Measurements from ENCODE around the gene PPP1R13B.
"Not testable (repeated sequence)": the region's sequence is repeated elsewhere in the genome, so short reads cannot be mapped to it uniquely, and the experiment has no call there.

Gene PPP1R13B

GRCh38 chr14:103695296-103696069, 151.9 kb downstream of the PPP1R13B start:
- Histone ChIP-seq H3K4me1 (ENCODE audit: control insufficient read depth, insufficient read depth, low read length, poor library complexity, severe bottlenecking) (peaks cover 17% of the 10 kb centered on the region), H3K27ac (ENCODE audit: low read depth, low read length, severe bottlenecking) (no peak overlapping the region), H3K36me3 (ENCODE audit: control insufficient read depth, insufficient read depth, low read length) (peaks cover 88% of the 10 kb centered on the region), H3K4me3 (ENCODE audit: extremely low read depth, insufficient read depth, low read length, poor library complexity, severe bottlenecking) (no peak overlapping the region), H3K9me3 (ENCODE audit: control insufficient read depth, low read length) (no peaks in the 10 kb centered on the region)
- WGBS, 2 experiments (ENCODE audit: insufficient coverage in 2 of 2): 94 to 100% methylated on average over 7 to 11 of the region's 14 CpGs

GRCh38 chr14:103694572-103695026, 152.8 kb downstream of the PPP1R13B start:
- 94 to 97% methylated on average over 20 of the region's 20 CpGs for WGBS, 2 experiments (ENCODE audit: insufficient coverage in 2 of 2)
- Histone ChIP-seq H3K36me3 (ENCODE audit: control insufficient read depth, insufficient read depth, low read length) (peaks cover 87% of the 10 kb centered on the region), H3K4me1 (ENCODE audit: control insufficient read depth, insufficient read depth, low read length, poor library complexity, severe bottlenecking) (peaks cover 17% of the 10 kb centered on the region), H3K27ac (ENCODE audit: low read depth, low read length, severe bottlenecking) (no peak overlapping the region), H3K9me3 (ENCODE audit: control insufficient read depth, low read length) (no peaks in the 10 kb centered on the region), H3K4me3 (ENCODE audit: extremely low read depth, insufficient read depth, low read length, poor library complexity, severe bottlenecking) (no peak overlapping the region)

GRCh38 chr14:103693515-103693914, 153.9 kb downstream of the PPP1R13B start:
- Histone ChIP-seq H3K4me3 (ENCODE audit: extremely low read depth, insufficient read depth, low read length, poor library complexity, severe bottlenecking) (no peak overlapping the region), H3K27ac (ENCODE audit: low read depth, low read length, severe bottlenecking) (no peak overlapping the region), H3K4me1 (ENCODE audit: control insufficient read depth, insufficient read depth, low read length, poor library complexity, severe bottlenecking) (peaks cover 17% of the 10 kb centered on the region), H3K9me3 (ENCODE audit: control insufficient read depth, low read length) (no peaks in the 10 kb centered on the region), H3K36me3 (ENCODE audit: control insufficient read depth, insufficient read depth, low read length) (peaks cover 87% of the 10 kb centered on the region)
- WGBS, 2 experiments (ENCODE audit: insufficient coverage in 2 of 2): 95 to 96% methylated on average over 21 of the region's 22 CpGs

- WGBS, 2 experiments (ENCODE audit: insufficient coverage in 2 of 2): 90 to 98% methylated on average over 8 to 10 of the region's 12 CpGs
- H3K4me1 ChIP-seq (ENCODE audit: control insufficient read depth, insufficient read depth, low read length, poor library complexity, severe bottlenecking): peaks cover 17% of the 10 kb centered on the region
- H3K27ac ChIP-seq (ENCODE audit: low read depth, low read length, severe bottlenecking): no peak overlapping the region
- no peak overlapping the region for H3K4me3 ChIP-seq (ENCODE audit: extremely low read depth, insufficient read depth, low read length, poor library complexity, severe bottlenecking)
- peaks cover 87% of the 10 kb centered on the region for H3K36me3 ChIP-seq (ENCODE audit: control insufficient read depth, insufficient read depth, low read length)
- no peaks in the 10 kb centered on the region for H3K9me3 ChIP-seq (ENCODE audit: control insufficient read depth, low read length)
Measured at GRCh38 chr14:103692871-103693270, 154.5 kb downstream of the PPP1R13B start.

GRCh38 chr14:103692159-103692558, 155.2 kb downstream of the PPP1R13B start:
- no peak overlapping the region for H3K27ac ChIP-seq (ENCODE audit: low read depth, low read length, severe bottlenecking)
- H3K4me3 ChIP-seq (ENCODE audit: extremely low read depth, insufficient read depth, low read length, poor library complexity, severe bottlenecking): no peak overlapping the region
- H3K4me1 ChIP-seq (ENCODE audit: control insufficient read depth, insufficient read depth, low read length, poor library complexity, severe bottlenecking): peaks cover 17% of the 10 kb centered on the region
- H3K9me3 ChIP-seq (ENCODE audit: control insufficient read depth, low read length): no peaks in the 10 kb centered on the region
- peaks cover 84% of the 10 kb centered on the region for H3K36me3 ChIP-seq (ENCODE audit: control insufficient read depth, insufficient read depth, low read length)
- WGBS, 2 experiments (ENCODE audit: insufficient coverage in 2 of 2): 95 to 98% methylated on average over 14 to 16 of the region's 17 CpGs

- not testable (repeated sequence) for H3K4me3 ChIP-seq (ENCODE audit: extremely low read depth, insufficient read depth, low read length, poor library complexity, severe bottlenecking); H3K9me3 ChIP-seq (ENCODE audit: control insufficient read depth, low read length); H3K27ac ChIP-seq (ENCODE audit: low read depth, low read length, severe bottlenecking)
- Histone ChIP-seq H3K4me1 (ENCODE audit: control insufficient read depth, insufficient read depth, low read length, poor library complexity, severe bottlenecking) (peaks cover 12% of the 10 kb centered on the region), H3K36me3 (ENCODE audit: control insufficient read depth, insufficient read depth, low read length) (peaks cover 86% of the 10 kb centered on the region)
- WGBS, 2 experiments (ENCODE audit: insufficient coverage in 2 of 2): 89 to 100% methylated on average over 3 to 5 of the region's 5 CpGs
Measured at GRCh38 chr14:103691655-103692054, 155.7 kb downstream of the PPP1R13B start.

GRCh38 chr14:103690332-103690731, 157.0 kb downstream of the PPP1R13B start:
- 93 to 97% methylated on average over 8 of the region's 8 CpGs for WGBS, 2 experiments (ENCODE audit: insufficient coverage in 2 of 2)
- Histone ChIP-seq H3K36me3 (ENCODE audit: control insufficient read depth, insufficient read depth, low read length) (peaks cover 94% of the 10 kb centered on the region), H3K4me1 (ENCODE audit: control insufficient read depth, insufficient read depth, low read length, poor library complexity, severe bottlenecking) (peaks cover 1% of the 10 kb centered on the region)

GRCh38 chr14:103688906-103689902, 158.2 kb downstream of the PPP1R13B start:
- Histone ChIP-seq H3K27ac (ENCODE audit: low read depth, low read length, severe bottlenecking) (peak overlapping the region; percentile 10), H3K4me1 (ENCODE audit: control insufficient read depth, insufficient read depth, low read length, poor library complexity, severe bottlenecking) (no peaks in the 10 kb centered on the region), H3K4me3 (ENCODE audit: extremely low read depth, insufficient read depth, low read length, poor library complexity, severe bottlenecking) (no peak overlapping the region), H3K9me3 (ENCODE audit: control insufficient read depth, low read length) (no peaks in the 10 kb centered on the region), H3K36me3 (ENCODE audit: control insufficient read depth, insufficient read depth, low read length) (peaks cover 94% of the 10 kb centered on the region)
- 93% methylated on average over 13 to 14 of the region's 16 CpGs for WGBS, 2 experiments (ENCODE audit: insufficient coverage in 2 of 2)

More at GRCh38 chr14:103690332-103690731, 157.0 kb downstream of the PPP1R13B start:
- no peak overlapping the region for H3K27ac ChIP-seq (ENCODE audit: low read depth, low read length, severe bottlenecking)
- no peak overlapping the region for H3K4me3 ChIP-seq (ENCODE audit: extremely low read depth, insufficient read depth, low read length, poor library complexity, severe bottlenecking)
- H3K9me3 ChIP-seq (ENCODE audit: control insufficient read depth, low read length): no peaks in the 10 kb centered on the region

GRCh38 chr14:103688441-103688840, 158.9 kb downstream of the PPP1R13B start:
- H3K36me3 ChIP-seq (ENCODE audit: control insufficient read depth, insufficient read depth, low read length): peaks cover 92% of the 10 kb centered on the region
- 95 to 100% methylated on average over 3 to 4 of the region's 5 CpGs for WGBS, 2 experiments (ENCODE audit: insufficient coverage in 2 of 2)
- H3K9me3 ChIP-seq (ENCODE audit: control insufficient read depth, low read length): no peaks in the 10 kb centered on the region
- H3K4me3 ChIP-seq (ENCODE audit: extremely low read depth, insufficient read depth, low read length, poor library complexity, severe bottlenecking): no peak overlapping the region
- no peak overlapping the region for H3K27ac ChIP-seq (ENCODE audit: low read depth, low read length, severe bottlenecking)
- no peaks in the 10 kb centered on the region for H3K4me1 ChIP-seq (ENCODE audit: control insufficient read depth, insufficient read depth, low read length, poor library complexity, severe bottlenecking)

GRCh38 chr14:103687712-103688111, 159.7 kb downstream of the PPP1R13B start:
- 89 to 97% methylated on average over 3 of the region's 4 CpGs for WGBS, 2 experiments (ENCODE audit: insufficient coverage in 2 of 2)
- Histone ChIP-seq H3K4me1 (ENCODE audit: control insufficient read depth, insufficient read depth, low read length, poor library complexity, severe bottlenecking) (no peaks in the 10 kb centered on the region), H3K4me3 (ENCODE audit: extremely low read depth, insufficient read depth, low read length, poor library complexity, severe bottlenecking) (no peak overlapping the region), H3K36me3 (ENCODE audit: control insufficient read depth, insufficient read depth, low read length) (peaks cover 92% of the 10 kb centered on the region), H3K9me3 (ENCODE audit: control insufficient read depth, low read length) (no peaks in the 10 kb centered on the region), H3K27ac (ENCODE audit: low read depth, low read length, severe bottlenecking) (no peak overlapping the region)

All from mesodermal cell (in vitro differentiated cells).